Natural killer cell (primary cell): ENCODE data around the gene SMAD3. TPM values are rescaled to one million over a fixed set of nuclear protein-coding genes. Genes with fewer than 3 reads are reported as not detected.

Experiments
- ATAC-seq, 3 donors: fragments of 150-1000 bp in 2 of 3; fragments of 200-7000 bp in 1 of 3; cut with Tn5 transposase; 1 replicate in 1 of 3; 2 replicates in 2 of 3; pipeline ENCODE4 v1.10.0; 2021; ENCODE audit warnings: mild to moderate bottlenecking in 2 of 3, moderate library complexity in 2 of 3
- DNase-seq, 2 donors: peaks; one replicate each; pipeline versions ENCODE4 v3.0.0 to v3.0.0-alpha.2; 2013 to 2021; ENCODE audit warnings: mixed read lengths in 1 of 2
- H3K27ac ChIP-seq: one replicate; pipeline ENCODE4 v1.5.1; 2013; ENCODE audit warnings: mild to moderate bottlenecking, low read length
- H3K27me3 ChIP-seq: one replicate; pipeline ENCODE4 v1.6.1; 2013; ENCODE audit warnings: low read length; ENCODE audit not compliant: control insufficient read depth, insufficient read depth
- H3K36me3 ChIP-seq: one replicate; pipeline ENCODE4 v1.6.1; 2013; ENCODE audit warnings: low read length; ENCODE audit not compliant: control insufficient read depth, insufficient read depth
- H3K4me1 ChIP-seq: one replicate; pipeline ENCODE4 v1.6.1; 2013; ENCODE audit warnings: low read length; ENCODE audit not compliant: control insufficient read depth, insufficient read depth
- H3K4me3 ChIP-seq: one replicate; pipeline ENCODE4 v1.5.1; 2013; ENCODE audit warnings: low read length
- H3K9me3 ChIP-seq: one replicate; pipeline ENCODE4 v1.6.1; 2013; ENCODE audit warnings: low read length; ENCODE audit not compliant: control insufficient read depth, insufficient read depth
- H3K27ac Mint-ChIP-seq, 2 donors: one replicate each; pipeline ENCODE4 v1.8.0; 2022; ENCODE audit warnings: mild to moderate bottlenecking in 2 of 2, mixed read lengths in 2 of 2, moderate library complexity in 1 of 2
- H3K27me3 Mint-ChIP-seq, 2 donors: one replicate each; pipeline ENCODE4 v1.8.0; 2022; ENCODE audit warnings: low read depth in 2 of 2, mixed read lengths in 2 of 2
- H3K36me3 Mint-ChIP-seq: one replicate; pipeline ENCODE4 v1.8.0; 2022; ENCODE audit warnings: mixed read lengths
- H3K4me1 Mint-ChIP-seq, 2 donors: one replicate each; pipeline ENCODE4 v1.8.0; 2022; ENCODE audit warnings: mixed read lengths in 2 of 2
- H3K4me3 Mint-ChIP-seq: one replicate; pipeline ENCODE4 v1.8.0; 2022; ENCODE audit warnings: mild to moderate bottlenecking, moderate library complexity, mixed read lengths
- H3K9me3 Mint-ChIP-seq, 2 donors: one replicate each; pipeline ENCODE4 v1.8.0; 2022; ENCODE audit warnings: mixed read lengths in 2 of 2
- WGBS: methylation state at CpG from one replicate; pipeline ENCODE4 v1.1.7; 2013; ENCODE audit warnings: missing lambda C conversion rate; ENCODE audit not compliant: insufficient coverage; 5-methylcytosine and 5-hydroxymethylcytosine counted together
- intact Hi-C: fragments of 100-400 bp; cut with micrococcal nuclease; formaldehyde crosslinking; loops from one replicate; pipeline ENCODE4 v1.14.2; 2022
- total RNA-seq, 4 donors: library from RNA; stranded (reverse); fragments of 120-200 nt in 1 of 4; gene quantifications; one replicate each; pipeline versions ENCODE4 v1.2.3 to v1.2.4, GENCODE V29; 2013 to 2022
- TF ChIP-seq, protein P1 (sequence below): fragments of 200-600 bp; IDR thresholded peaks from one replicate; pipeline ENCODE4 v1.8.0; 2022; ENCODE audit warnings: antibody characterized with exemption

Gene SMAD3
- total RNA-seq, 3 donors from 2014 or later (not counting 1 experiment from before 2014, with no cell fraction given): 47.1 to 72.6 (median 63.0) TPM

GRCh38 chr15:67208396-67208795, 143.0 kb downstream of the SMAD3 start:
- no peak overlapping the region for H3K27ac Mint-ChIP-seq
- no peak for ATAC-seq
- Histone ChIP-seq H3K4me1 (no peaks in the 10 kb centered on the region), H3K9me3 (no peaks in the 10 kb centered on the region), H3K4me3 (no peak overlapping the region), H3K36me3 (peaks cover 48% of the 10 kb centered on the region), H3K27me3 (no peaks in the 10 kb centered on the region), H3K27ac (no peak overlapping the region)
- no peaks in the 10 kb centered on the region for H3K9me3 Mint-ChIP-seq
- 63% methylated on average over 1 of the region's 2 CpGs for WGBS
- DNase-seq: no peak
- H3K36me3 Mint-ChIP-seq: peaks cover 22% of the 10 kb centered on the region
- H3K4me3 Mint-ChIP-seq: no peak overlapping the region
- intact Hi-C loops: no loop called here
- H3K27me3 Mint-ChIP-seq: no peaks in the 10 kb centered on the region
- TF ChIP-seq, protein P1, sequence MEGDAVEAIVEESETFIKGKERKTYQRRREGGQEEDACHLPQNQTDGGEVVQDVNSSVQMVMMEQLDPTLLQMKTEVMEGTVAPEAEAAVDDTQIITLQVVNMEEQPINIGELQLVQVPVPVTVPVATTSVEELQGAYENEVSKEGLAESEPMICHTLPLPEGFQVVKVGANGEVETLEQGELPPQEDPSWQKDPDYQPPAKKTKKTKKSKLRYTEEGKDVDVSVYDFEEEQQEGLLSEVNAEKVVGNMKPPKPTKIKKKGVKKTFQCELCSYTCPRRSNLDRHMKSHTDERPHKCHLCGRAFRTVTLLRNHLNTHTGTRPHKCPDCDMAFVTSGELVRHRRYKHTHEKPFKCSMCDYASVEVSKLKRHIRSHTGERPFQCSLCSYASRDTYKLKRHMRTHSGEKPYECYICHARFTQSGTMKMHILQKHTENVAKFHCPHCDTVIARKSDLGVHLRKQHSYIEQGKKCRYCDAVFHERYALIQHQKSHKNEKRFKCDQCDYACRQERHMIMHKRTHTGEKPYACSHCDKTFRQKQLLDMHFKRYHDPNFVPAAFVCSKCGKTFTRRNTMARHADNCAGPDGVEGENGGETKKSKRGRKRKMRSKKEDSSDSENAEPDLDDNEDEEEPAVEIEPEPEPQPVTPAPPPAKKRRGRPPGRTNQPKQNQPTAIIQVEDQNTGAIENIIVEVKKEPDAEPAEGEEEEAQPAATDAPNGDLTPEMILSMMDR: no peak
- peaks cover 6% of the 10 kb centered on the region in 2 donors for H3K4me1 Mint-ChIP-seq

- ATAC-seq (no peak), DNase-seq (no peak)
- Mint-ChIP-seq H3K27ac (peak overlapping the region in 1 of 2 donors; percentile 40), H3K27me3 (no peaks in the 10 kb centered on the region), H3K4me3 (no peak overlapping the region), H3K4me1 (peaks cover 6% of the 10 kb centered on the region in 2 donors), H3K9me3 (no peaks in the 10 kb centered on the region), H3K36me3 (peaks cover 10% of the 10 kb centered on the region)
- H3K4me3 ChIP-seq: no peak overlapping the region
- H3K4me1 ChIP-seq: no peaks in the 10 kb centered on the region
- TF ChIP-seq, protein P1: no peak
- no peaks in the 10 kb centered on the region for H3K27me3 ChIP-seq
- H3K9me3 ChIP-seq: no peaks in the 10 kb centered on the region
- 98% methylated on average over 5 of the region's 5 CpGs for WGBS
- H3K27ac ChIP-seq: no peak overlapping the region
- peaks cover 30% of the 10 kb centered on the region for H3K36me3 ChIP-seq
- intact Hi-C loops: no loop called here
Observed at GRCh38 chr15:67210555-67211168, 145.3 kb downstream of the SMAD3 start.

DNA sequence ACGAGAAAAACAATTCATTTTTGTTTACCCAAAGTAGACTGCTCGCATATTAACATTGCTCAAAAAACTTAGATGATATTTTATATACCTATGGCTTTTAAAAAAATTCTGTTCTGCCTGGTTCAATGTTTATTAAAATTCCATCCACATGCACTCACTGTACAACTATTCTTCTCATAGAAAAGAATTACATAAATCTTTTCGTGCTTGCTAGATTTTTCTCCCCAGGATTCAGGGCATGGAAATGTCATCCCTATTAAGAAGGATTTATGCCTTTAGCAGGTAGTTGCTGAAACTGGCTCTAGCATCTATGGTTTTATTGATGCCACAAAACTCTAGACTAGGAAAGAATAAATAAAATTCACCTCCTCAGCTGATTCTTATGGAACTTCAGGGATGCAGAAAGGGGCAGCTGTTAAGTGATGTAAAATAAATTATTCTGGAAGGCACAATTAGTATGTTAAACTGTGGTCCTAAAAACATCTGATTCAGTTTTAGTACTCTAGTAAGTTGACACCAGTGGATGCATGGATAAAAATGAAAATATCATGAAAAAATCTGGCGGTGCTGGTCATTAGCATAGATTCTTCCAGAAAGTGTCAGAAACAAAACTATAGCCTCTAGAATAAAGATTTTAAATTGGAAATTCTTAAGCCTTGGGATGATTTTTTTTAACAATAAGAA, 147.4 kb downstream of the SMAD3 start:
- no peak overlapping the region for H3K4me3 Mint-ChIP-seq
- Histone ChIP-seq H3K27ac (no peak overlapping the region), H3K4me3 (no peak overlapping the region), H3K9me3 (no peaks in the 10 kb centered on the region), H3K4me1 (no peaks in the 10 kb centered on the region), H3K36me3 (peaks cover 14% of the 10 kb centered on the region), H3K27me3 (no peaks in the 10 kb centered on the region)
- intact Hi-C loops: no loop called here
- H3K4me1 Mint-ChIP-seq: peaks cover 6 to 11% of the 10 kb centered on the region in 2 donors
- DNase-seq: no peak
- H3K27ac Mint-ChIP-seq: no peak overlapping the region
- no peaks in the 10 kb centered on the region for H3K9me3 Mint-ChIP-seq
- TF ChIP-seq, protein P1: no peak
- H3K36me3 Mint-ChIP-seq: peaks cover 10% of the 10 kb centered on the region
- no peaks in the 10 kb centered on the region for H3K27me3 Mint-ChIP-seq
- WGBS: 100% methylated on average over 1 of the region's 4 CpGs
- no peak for ATAC-seq
